GM23248 (cell line): Measurements from ENCODE around the gene TRABD. TPM values are rescaled to one million over a fixed set of nuclear protein-coding genes. Genes with fewer than 3 reads are reported as not detected.

Experiments used
- DNase-seq: peaks from one replicate; pipeline ENCODE4 v3.0.0-alpha.2; 2015
- H2AFZ ChIP-seq: fragments of 200-600 bp; sonication (generic); 2 replicates; pipeline ENCODE4 v1.6.1; 2016; ENCODE audit warnings: antibody characterized with exemption
- H3F3A ChIP-seq: fragments of 200-600 bp; sonication (generic); 2 replicates; pipeline ENCODE4 v1.6.1; 2016; ENCODE audit warnings: mild to moderate bottlenecking, antibody characterized with exemption, mixed run types; ENCODE audit not compliant: insufficient read depth
- H3K27ac ChIP-seq: fragments of 200-600 bp; sonication (generic); 2 replicates; pipeline ENCODE4 v1.5.1; 2016; ENCODE audit warnings: mild to moderate bottlenecking
- H3K27me3 ChIP-seq: fragments of 200-600 bp; sonication (generic); replicated peaks from 2 replicates; pipeline ENCODE4 v1.6.1; 2016; ENCODE audit warnings: mild to moderate bottlenecking; ENCODE audit not compliant: insufficient read depth
- H3K36me3 ChIP-seq: fragments of 200-600 bp; sonication (generic); 2 replicates; pipeline ENCODE4 v1.6.1; 2016; ENCODE audit warnings: low read depth, mild to moderate bottlenecking
- H3K4me1 ChIP-seq: fragments of 200-600 bp; sonication (generic); 2 replicates; pipeline ENCODE4 v1.6.1; 2016; ENCODE audit warnings: mild to moderate bottlenecking; ENCODE audit not compliant: insufficient read depth
- H3K4me2 ChIP-seq: fragments of 200-600 bp; sonication (generic); one replicate; pipeline ENCODE4 v1.6.1; 2016; ENCODE audit warnings: mild to moderate bottlenecking; ENCODE audit not compliant: unreplicated experiment
- H3K4me3 ChIP-seq: fragments of 200-600 bp; sonication (generic); 2 replicates; pipeline ENCODE4 v1.5.1; 2016; ENCODE audit warnings: mild to moderate bottlenecking
- H3K79me2 ChIP-seq: fragments of 200-600 bp; sonication (generic); 2 replicates; pipeline ENCODE4 v1.6.1; 2016; ENCODE audit warnings: mild to moderate bottlenecking; ENCODE audit not compliant: insufficient read depth
- H3K9ac ChIP-seq: fragments of 200-600 bp; sonication (generic); 2 replicates; pipeline ENCODE4 v1.6.1; 2016; ENCODE audit warnings: mild to moderate bottlenecking
- H3K9me2 ChIP-seq: fragments of 200-600 bp; sonication (generic); 2 replicates; pipeline ENCODE4 v1.6.1; 2016; ENCODE audit warnings: mixed run types, mild to moderate bottlenecking, moderate library complexity; ENCODE audit not compliant: insufficient read depth
- H3K9me3 ChIP-seq: fragments of 200-600 bp; sonication (generic); one replicate; pipeline ENCODE4 v1.6.1; 2017; ENCODE audit warnings: low read depth
- H4K20me1 ChIP-seq: fragments of 200-600 bp; sonication (generic); 2 replicates; pipeline ENCODE4 v1.6.0; 2016; ENCODE audit not compliant: insufficient read depth
- EZH2 ChIP-seq: fragments of 200-600 bp; sonication (generic); IDR thresholded peaks from 2 replicates; pipeline ENCODE4 v1.6.1; 2018; ENCODE audit warnings: antibody characterized with exemption, mild to moderate bottlenecking; ENCODE audit not compliant: insufficient read depth, poor library complexity, severe bottlenecking
- EZH2phosphoT487 ChIP-seq: fragments of 200-600 bp; sonication (generic); IDR thresholded peaks from 2 replicates; pipeline ENCODE4 v1.6.1; 2018; ENCODE audit warnings: antibody characterized with exemption, moderate library complexity, mild to moderate bottlenecking, low read depth; ENCODE audit not compliant: insufficient read depth
- WGBS, 2 experiments: methylation state at CpG; one replicate each; pipeline ENCODE4 v1.1.6; 2015 to 2017; ENCODE audit warnings: low lambda C conversion rate in 2 of 2, low coverage in 1 of 2; ENCODE audit errors: missing lambda C conversion rate in 2 of 2; 5-methylcytosine and 5-hydroxymethylcytosine counted together
- in situ Hi-C: fragments of 300-500 bp; cut with MboI; formaldehyde crosslinking; loops from 2 replicates; pipeline ENCODE4 v1.15.0; 2020
- polyA plus RNA-seq: library from polyadenylated mRNA; unstranded; fragments of >200 nt; fragmentation: Nextera tagmentation; extraction: Ambion mirVana; gene quantifications from 2 replicates; pipeline ENCODE4 v1.2.1, GENCODE V29; 2016
- total RNA-seq: library from RNA; depleted of rRNA; stranded (reverse); fragments of >200 nt; shearing (Covaris generic); gene quantifications from 2 replicates; pipeline ENCODE4 v1.2.3, GENCODE V29; 2014

Gene TRABD
- total and polyA plus RNA-seq, 2 experiments from 2014 or later, result 19.5 to 22.6 TPM

GRCh38 chr22:50197000-50197800, 11.5 kb downstream of the TRABD start:
- no peaks in the 10 kb centered on the region for H3K9me3 ChIP-seq
- H3K9me2 ChIP-seq, result no peaks in the 10 kb centered on the region
- DNase-seq, result no peak
- H3K4me2 ChIP-seq, result no peak overlapping the region
- H3F3A ChIP-seq, result no peaks in the 10 kb centered on the region; the same call in 1 of the 2 replicates
- H3K79me2 ChIP-seq, result peaks cover 19% of the 10 kb centered on the region
- no peak overlapping the region for H3K4me3 ChIP-seq
- H3K27me3 ChIP-seq, result no peaks in the 10 kb centered on the region
- no peaks in the 10 kb centered on the region for H3K36me3 ChIP-seq
- no peak overlapping the region for H2AFZ ChIP-seq
- H3K9ac ChIP-seq, result no peak overlapping the region
- H3K27ac ChIP-seq, result no peak overlapping the region
- in situ Hi-C loops, result no loop called here
- WGBS, 2 experiments, result 91 to 92% methylated on average over 17 to 23 of the region's 23 CpGs
- peaks cover 2% of the 10 kb centered on the region for H3K4me1 ChIP-seq
- no peak for TF ChIP-seq EZH2
- no peak for TF ChIP-seq EZH2phosphoT487
- no peaks in the 10 kb centered on the region for H4K20me1 ChIP-seq

GRCh38 chr22:50197856-50198623, 12.3 kb downstream of the TRABD start:
- no peak overlapping the region for H3K27ac ChIP-seq
- no peaks in the 10 kb centered on the region; the same call in 1 of the 2 replicates for H3F3A ChIP-seq
- H3K79me2 ChIP-seq, result peaks cover 19% of the 10 kb centered on the region
- TF ChIP-seq EZH2phosphoT487 (no peak), EZH2 (no peak)
- H3K4me1 ChIP-seq, result peaks cover 8% of the 10 kb centered on the region
- H3K9ac ChIP-seq, result no peak overlapping the region
- H3K4me3 ChIP-seq, result no peak overlapping the region
- no peaks in the 10 kb centered on the region for H3K9me3 ChIP-seq
- H3K4me2 ChIP-seq, result no peak overlapping the region
- in situ Hi-C loops, result no loop called here
- H4K20me1 ChIP-seq, result no peaks in the 10 kb centered on the region
- WGBS, 2 experiments, result 93 to 97% methylated on average over 39 to 60 of the region's 61 CpGs
- no peaks in the 10 kb centered on the region; the same call in 1 of the 2 replicates for H3K36me3 ChIP-seq
- H3K9me2 ChIP-seq, result no peaks in the 10 kb centered on the region
- no peak overlapping the region for H2AFZ ChIP-seq
- H3K27me3 ChIP-seq, result no peaks in the 10 kb centered on the region
- DNase-seq, result no peak

- TF ChIP-seq EZH2 (no peak), EZH2phosphoT487 (no peak)
- no peaks in the 10 kb centered on the region; the same call in 1 of the 2 replicates for H3F3A ChIP-seq
- H3K27me3 ChIP-seq, result no peaks in the 10 kb centered on the region
- in situ Hi-C loops, result no loop called here
- H3K9me3 ChIP-seq, result no peaks in the 10 kb centered on the region
- H3K79me2 ChIP-seq, result peaks cover 24% of the 10 kb centered on the region
- no peak overlapping the region for H3K4me3 ChIP-seq
- H3K4me1 ChIP-seq, result peaks cover 8% of the 10 kb centered on the region
- H3K9me2 ChIP-seq, result no peaks in the 10 kb centered on the region
- peaks cover 5% of the 10 kb centered on the region; the same call in 1 of the 2 replicates for H3K36me3 ChIP-seq
- no peak overlapping the region for H3K27ac ChIP-seq
- WGBS, 2 experiments, result 96 to 99% methylated on average over 15 to 16 of the region's 16 CpGs
- H3K9ac ChIP-seq, result no peak overlapping the region
- H2AFZ ChIP-seq, result no peak overlapping the region
- no peak for DNase-seq
- no peak overlapping the region for H3K4me2 ChIP-seq
- H4K20me1 ChIP-seq, result no peaks in the 10 kb centered on the region
Observed at GRCh38 chr22:50198624-50199017, 12.9 kb downstream of the TRABD start.

GRCh38 chr22:50199251-50199721, 13.6 kb downstream of the TRABD start:
- Histone ChIP-seq H3K9ac (no peak overlapping the region), H3K9me3 (no peaks in the 10 kb centered on the region), H3K36me3 (peaks cover 5% of the 10 kb centered on the region; the same call in 1 of the 2 replicates), H2AFZ (no peak overlapping the region), H4K20me1 (no peaks in the 10 kb centered on the region), H3K27me3 (no peaks in the 10 kb centered on the region), H3K79me2 (peaks cover 30% of the 10 kb centered on the region), H3F3A (no peaks in the 10 kb centered on the region; the same call in 1 of the 2 replicates), H3K4me2 (no peak overlapping the region), H3K4me3 (no peak overlapping the region), H3K27ac (no peak overlapping the region), H3K9me2 (no peaks in the 10 kb centered on the region), H3K4me1 (peaks cover 8% of the 10 kb centered on the region)
- no peak for DNase-seq
- 81 to 87% methylated on average over 17 to 18 of the region's 18 CpGs for WGBS, 2 experiments
- in situ Hi-C loops, result no loop called here
- TF ChIP-seq EZH2, result no peak
- no peak for TF ChIP-seq EZH2phosphoT487
